ENCODE data around the gene CNTN4.

GRCh38 chr3:2655229-2655701 lies 556.6 kb downstream of the CNTN4 start:
- TF ChIP-seq, protein P1, sequence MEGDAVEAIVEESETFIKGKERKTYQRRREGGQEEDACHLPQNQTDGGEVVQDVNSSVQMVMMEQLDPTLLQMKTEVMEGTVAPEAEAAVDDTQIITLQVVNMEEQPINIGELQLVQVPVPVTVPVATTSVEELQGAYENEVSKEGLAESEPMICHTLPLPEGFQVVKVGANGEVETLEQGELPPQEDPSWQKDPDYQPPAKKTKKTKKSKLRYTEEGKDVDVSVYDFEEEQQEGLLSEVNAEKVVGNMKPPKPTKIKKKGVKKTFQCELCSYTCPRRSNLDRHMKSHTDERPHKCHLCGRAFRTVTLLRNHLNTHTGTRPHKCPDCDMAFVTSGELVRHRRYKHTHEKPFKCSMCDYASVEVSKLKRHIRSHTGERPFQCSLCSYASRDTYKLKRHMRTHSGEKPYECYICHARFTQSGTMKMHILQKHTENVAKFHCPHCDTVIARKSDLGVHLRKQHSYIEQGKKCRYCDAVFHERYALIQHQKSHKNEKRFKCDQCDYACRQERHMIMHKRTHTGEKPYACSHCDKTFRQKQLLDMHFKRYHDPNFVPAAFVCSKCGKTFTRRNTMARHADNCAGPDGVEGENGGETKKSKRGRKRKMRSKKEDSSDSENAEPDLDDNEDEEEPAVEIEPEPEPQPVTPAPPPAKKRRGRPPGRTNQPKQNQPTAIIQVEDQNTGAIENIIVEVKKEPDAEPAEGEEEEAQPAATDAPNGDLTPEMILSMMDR (optimal IDR thresholded peaks at IDR 0.05 in 1 of 3, IDR thresholded peaks at IDR 0.05 in 1 of 3, conservative IDR thresholded peaks at IDR 0.05 in 1 of 3; ENCODE audit: extremely low read depth in 1 of 3, insufficient read depth in 2 of 3, low read length in 3 of 3): no peak
- TF ChIP-seq EZH2 (IDR thresholded peaks at IDR 0.05; ENCODE audit: low read length): no peak

All from keratinocyte (primary cell).